A673 (cell line): ENCODE results near the gene CPXM2. TPM values are rescaled to one million over a fixed set of nuclear protein-coding genes. Genes with fewer than 3 reads are reported as not detected.

Source experiments
- BruUV-seq: library from RNA; stranded (reverse); fragments of 400-500 nt; replicated peaks from 2 replicates; lab custom pipeline; 2021; lab: Mats Ljungman, UMichigan
- CTCF ChIA-PET: fragments of 300-600 bp; sonication (Branson Sonifier 250); formaldehyde crosslinking; loops from one replicate; lab custom pipeline; 2022; ENCODE audit warnings: antibody characterized with exemption; lab: Charles Lee
- POLR2A ChIA-PET: fragments of 300-600 bp; sonication (Branson Sonifier 250); formaldehyde crosslinking; loops from one replicate; lab custom pipeline; 2022; ENCODE audit warnings: antibody characterized with exemption; ENCODE audit not compliant: low non-redundant PET; lab: Charles Lee
- DNase-seq: peaks from one replicate; pipeline ENCODE4 v3.0.0-alpha.2; 2015; ENCODE audit warnings: low spot score
- H3K27ac ChIP-seq: fragments of 200-600 bp; sonication (generic); 2 replicates; pipeline ENCODE4 v1.5.1; 2016; ENCODE audit warnings: mixed run types, low read depth, mild to moderate bottlenecking, mixed read lengths, antibody characterized with exemption, low read length; ENCODE audit not compliant: poor library complexity, severe bottlenecking
- H3K27me3 ChIP-seq: fragments of 200-600 bp; sonication (generic); replicated peaks from 2 replicates; pipeline ENCODE4 v1.6.1; 2017; ENCODE audit warnings: mixed run types, low read depth, mild to moderate bottlenecking, mixed read lengths, antibody characterized with exemption, low read length; ENCODE audit not compliant: insufficient read depth, poor library complexity
- H3K36me3 ChIP-seq: fragments of 200-600 bp; sonication (generic); 2 replicates; pipeline ENCODE4 v1.6.1; 2016; ENCODE audit warnings: mixed run types, mild to moderate bottlenecking, mixed read lengths, antibody characterized with exemption, low read length; ENCODE audit not compliant: insufficient read depth, poor library complexity, severe bottlenecking
- H3K4me1 ChIP-seq: fragments of 200-600 bp; sonication (generic); 2 replicates; pipeline ENCODE4 v1.6.1; 2017; ENCODE audit warnings: mixed run types, mild to moderate bottlenecking, mixed read lengths, antibody characterized with exemption, low read length; ENCODE audit not compliant: insufficient read depth, poor library complexity, severe bottlenecking
- H3K4me3 ChIP-seq: fragments of 200-600 bp; sonication (generic); 2 replicates; pipeline ENCODE4 v1.5.1; 2016; ENCODE audit warnings: low read depth, mixed run types, mild to moderate bottlenecking, mixed read lengths, low read length; ENCODE audit not compliant: poor library complexity, severe bottlenecking
- H3K9me3 ChIP-seq: fragments of 200-600 bp; sonication (generic); 2 replicates; pipeline ENCODE4 v1.6.1; 2016; ENCODE audit warnings: mixed run types, low read depth, mild to moderate bottlenecking, mixed read lengths, antibody characterized with exemption, low read length; ENCODE audit not compliant: poor library complexity, severe bottlenecking
- CTCF ChIP-seq: fragments of 300-800, 200-600 bp; sonication (generic); conservative IDR thresholded peaks from 2 replicates; pipeline ENCODE4 v1.5.1; 2017; ENCODE audit warnings: low read depth, mild to moderate bottlenecking, antibody characterized with exemption, low read length, moderate library complexity, mixed read lengths
- EZH2 ChIP-seq: fragments of 200-600 bp; sonication (generic); IDR thresholded peaks from 2 replicates; pipeline ENCODE4 v1.6.1; 2017; ENCODE audit warnings: borderline replicate concordance, low read depth, mild to moderate bottlenecking, mixed read lengths, antibody characterized with exemption, low read length; ENCODE audit not compliant: poor library complexity, severe bottlenecking
- intact Hi-C: fragments of 100-400 bp; cut with micrococcal nuclease; formaldehyde crosslinking; loops from one replicate; pipeline ENCODE4 v1.10.0; 2022; ENCODE audit not compliant: unreplicated experiment
- total RNA-seq: library from RNA; stranded (reverse); gene quantifications from 2 replicates; pipeline ENCODE4 v1.2.3, GENCODE V29; 2021

Gene CPXM2
- total RNA-seq, 1 experiment from 2014 or later, result not detected

- no peak for DNase-seq
- Histone ChIP-seq H3K4me1 (no peaks in the 10 kb centered on the region), H3K4me3 (no peak overlapping the region), H3K27me3 (peaks cover 68% of the 10 kb centered on the region), H3K36me3 (no peaks in the 10 kb centered on the region), H3K27ac (no peak overlapping the region), H3K9me3 (peaks cover 6% of the 10 kb centered on the region)
- BruUV-seq, result no TSS peak
- POLR2A ChIA-PET, result no interaction called here
- CTCF ChIA-PET, result no interaction called here
- intact Hi-C loops, result no loop called here
- no peak for TF ChIP-seq EZH2
- no peak for TF ChIP-seq CTCF
These were observed 23.3 kb downstream of the CPXM2 start for GRCh38 chr10:123868038-123869019.

GRCh38 chr10:123865880-123866279 is 25.7 kb downstream of the CPXM2 start:
- Histone ChIP-seq H3K4me3 (no peak overlapping the region), H3K27me3 (peaks cover 71% of the 10 kb centered on the region), H3K4me1 (no peaks in the 10 kb centered on the region), H3K27ac (no peak overlapping the region), H3K9me3 (no peaks in the 10 kb centered on the region), H3K36me3 (no peaks in the 10 kb centered on the region)
- no TSS peak for BruUV-seq
- TF ChIP-seq CTCF (no peak), EZH2 (no peak)
- ChIA-PET CTCF (no interaction called here), POLR2A (no interaction called here)
- DNase-seq, result no peak
- intact Hi-C loops, result no loop called here

GRCh38 chr10:123865350-123865749 is 26.3 kb downstream of the CPXM2 start:
- Histone ChIP-seq H3K9me3 (no peaks in the 10 kb centered on the region), H3K4me3 (no peak overlapping the region), H3K27ac (no peak overlapping the region), H3K4me1 (no peaks in the 10 kb centered on the region), H3K36me3 (no peaks in the 10 kb centered on the region), H3K27me3 (peaks cover 69% of the 10 kb centered on the region)
- no peak for DNase-seq
- ChIA-PET POLR2A (no interaction called here), CTCF (no interaction called here)
- no TSS peak for BruUV-seq
- TF ChIP-seq CTCF, result no peak
- no peak for TF ChIP-seq EZH2
- intact Hi-C loops, result no loop called here
